Measurements from ENCODE around the gene CLIP1. TPM values are rescaled to one million over a fixed set of nuclear protein-coding genes. Genes with fewer than 3 reads are reported as not detected.

The CLIP1 gene
- total and polyA plus RNA-seq, 2 of the 8 experiments (the other 6 are each of a cell fraction or from before 2014, with no cell fraction given) = 19.0 to 27.6 TPM

GRCh38 chr12:122368361-122369073 lies 54.0 kb downstream of the CLIP1 start (continued):
- TF ChIP-seq CTCF (IDR thresholded peaks at IDR 0.05; ENCODE audit: control extremely low read depth in 1 of 3, insufficient read depth in 1 of 3, low read depth in 1 of 3, low read length in 3 of 3) (no peak), HDAC6 (IDR thresholded peaks at IDR 0.05; ENCODE audit: low read depth, low read length) (no peak), SIN3A (conservative IDR thresholded peaks at IDR 0.05 in 1 of 2, IDR thresholded peaks at IDR 0.05 in 1 of 2; ENCODE audit: low read depth in 1 of 2, low read length in 2 of 2) (no peak), JUND (IDR thresholded peaks at IDR 0.05; ENCODE audit: low read length) (no peak)
- TF ChIP-seq, protein P1, sequence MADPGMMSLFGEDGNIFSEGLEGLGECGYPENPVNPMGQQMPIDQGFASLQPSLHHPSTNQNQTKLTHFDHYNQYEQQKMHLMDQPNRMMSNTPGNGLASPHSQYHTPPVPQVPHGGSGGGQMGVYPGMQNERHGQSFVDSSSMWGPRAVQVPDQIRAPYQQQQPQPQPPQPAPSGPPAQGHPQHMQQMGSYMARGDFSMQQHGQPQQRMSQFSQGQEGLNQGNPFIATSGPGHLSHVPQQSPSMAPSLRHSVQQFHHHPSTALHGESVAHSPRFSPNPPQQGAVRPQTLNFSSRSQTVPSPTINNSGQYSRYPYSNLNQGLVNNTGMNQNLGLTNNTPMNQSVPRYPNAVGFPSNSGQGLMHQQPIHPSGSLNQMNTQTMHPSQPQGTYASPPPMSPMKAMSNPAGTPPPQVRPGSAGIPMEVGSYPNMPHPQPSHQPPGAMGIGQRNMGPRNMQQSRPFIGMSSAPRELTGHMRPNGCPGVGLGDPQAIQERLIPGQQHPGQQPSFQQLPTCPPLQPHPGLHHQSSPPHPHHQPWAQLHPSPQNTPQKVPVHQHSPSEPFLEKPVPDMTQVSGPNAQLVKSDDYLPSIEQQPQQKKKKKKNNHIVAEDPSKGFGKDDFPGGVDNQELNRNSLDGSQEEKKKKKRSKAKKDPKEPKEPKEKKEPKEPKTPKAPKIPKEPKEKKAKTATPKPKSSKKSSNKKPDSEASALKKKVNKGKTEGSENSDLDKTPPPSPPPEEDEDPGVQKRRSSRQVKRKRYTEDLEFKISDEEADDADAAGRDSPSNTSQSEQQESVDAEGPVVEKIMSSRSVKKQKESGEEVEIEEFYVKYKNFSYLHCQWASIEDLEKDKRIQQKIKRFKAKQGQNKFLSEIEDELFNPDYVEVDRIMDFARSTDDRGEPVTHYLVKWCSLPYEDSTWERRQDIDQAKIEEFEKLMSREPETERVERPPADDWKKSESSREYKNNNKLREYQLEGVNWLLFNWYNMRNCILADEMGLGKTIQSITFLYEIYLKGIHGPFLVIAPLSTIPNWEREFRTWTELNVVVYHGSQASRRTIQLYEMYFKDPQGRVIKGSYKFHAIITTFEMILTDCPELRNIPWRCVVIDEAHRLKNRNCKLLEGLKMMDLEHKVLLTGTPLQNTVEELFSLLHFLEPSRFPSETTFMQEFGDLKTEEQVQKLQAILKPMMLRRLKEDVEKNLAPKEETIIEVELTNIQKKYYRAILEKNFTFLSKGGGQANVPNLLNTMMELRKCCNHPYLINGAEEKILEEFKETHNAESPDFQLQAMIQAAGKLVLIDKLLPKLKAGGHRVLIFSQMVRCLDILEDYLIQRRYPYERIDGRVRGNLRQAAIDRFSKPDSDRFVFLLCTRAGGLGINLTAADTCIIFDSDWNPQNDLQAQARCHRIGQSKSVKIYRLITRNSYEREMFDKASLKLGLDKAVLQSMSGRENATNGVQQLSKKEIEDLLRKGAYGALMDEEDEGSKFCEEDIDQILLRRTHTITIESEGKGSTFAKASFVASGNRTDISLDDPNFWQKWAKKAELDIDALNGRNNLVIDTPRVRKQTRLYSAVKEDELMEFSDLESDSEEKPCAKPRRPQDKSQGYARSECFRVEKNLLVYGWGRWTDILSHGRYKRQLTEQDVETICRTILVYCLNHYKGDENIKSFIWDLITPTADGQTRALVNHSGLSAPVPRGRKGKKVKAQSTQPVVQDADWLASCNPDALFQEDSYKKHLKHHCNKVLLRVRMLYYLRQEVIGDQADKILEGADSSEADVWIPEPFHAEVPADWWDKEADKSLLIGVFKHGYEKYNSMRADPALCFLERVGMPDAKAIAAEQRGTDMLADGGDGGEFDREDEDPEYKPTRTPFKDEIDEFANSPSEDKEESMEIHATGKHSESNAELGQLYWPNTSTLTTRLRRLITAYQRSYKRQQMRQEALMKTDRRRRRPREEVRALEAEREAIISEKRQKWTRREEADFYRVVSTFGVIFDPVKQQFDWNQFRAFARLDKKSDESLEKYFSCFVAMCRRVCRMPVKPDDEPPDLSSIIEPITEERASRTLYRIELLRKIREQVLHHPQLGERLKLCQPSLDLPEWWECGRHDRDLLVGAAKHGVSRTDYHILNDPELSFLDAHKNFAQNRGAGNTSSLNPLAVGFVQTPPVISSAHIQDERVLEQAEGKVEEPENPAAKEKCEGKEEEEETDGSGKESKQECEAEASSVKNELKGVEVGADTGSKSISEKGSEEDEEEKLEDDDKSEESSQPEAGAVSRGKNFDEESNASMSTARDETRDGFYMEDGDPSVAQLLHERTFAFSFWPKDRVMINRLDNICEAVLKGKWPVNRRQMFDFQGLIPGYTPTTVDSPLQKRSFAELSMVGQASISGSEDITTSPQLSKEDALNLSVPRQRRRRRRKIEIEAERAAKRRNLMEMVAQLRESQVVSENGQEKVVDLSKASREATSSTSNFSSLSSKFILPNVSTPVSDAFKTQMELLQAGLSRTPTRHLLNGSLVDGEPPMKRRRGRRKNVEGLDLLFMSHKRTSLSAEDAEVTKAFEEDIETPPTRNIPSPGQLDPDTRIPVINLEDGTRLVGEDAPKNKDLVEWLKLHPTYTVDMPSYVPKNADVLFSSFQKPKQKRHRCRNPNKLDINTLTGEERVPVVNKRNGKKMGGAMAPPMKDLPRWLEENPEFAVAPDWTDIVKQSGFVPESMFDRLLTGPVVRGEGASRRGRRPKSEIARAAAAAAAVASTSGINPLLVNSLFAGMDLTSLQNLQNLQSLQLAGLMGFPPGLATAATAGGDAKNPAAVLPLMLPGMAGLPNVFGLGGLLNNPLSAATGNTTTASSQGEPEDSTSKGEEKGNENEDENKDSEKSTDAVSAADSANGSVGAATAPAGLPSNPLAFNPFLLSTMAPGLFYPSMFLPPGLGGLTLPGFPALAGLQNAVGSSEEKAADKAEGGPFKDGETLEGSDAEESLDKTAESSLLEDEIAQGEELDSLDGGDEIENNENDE (IDR thresholded peaks at IDR 0.05; ENCODE audit: insufficient replicate concordance, low read length) = no peak
- TF ChIP-seq, protein P2, sequence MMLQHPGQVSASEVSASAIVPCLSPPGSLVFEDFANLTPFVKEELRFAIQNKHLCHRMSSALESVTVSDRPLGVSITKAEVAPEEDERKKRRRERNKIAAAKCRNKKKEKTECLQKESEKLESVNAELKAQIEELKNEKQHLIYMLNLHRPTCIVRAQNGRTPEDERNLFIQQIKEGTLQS (IDR thresholded peaks at IDR 0.05; ENCODE audit: insufficient read depth, low read depth, low read length) = no peak

Measured in H1 (cell line).